HG03060 (cell line): ENCODE measurements around the gene EOMES.
A peak's percentile ranks its signal among the peaks of the same experiment; 100 is the strongest.

Experiments
- ATAC-seq: cut with Tn5 transposase; IDR thresholded peaks from one replicate; pipeline ENCODE4 v1.9.1; 2021; ENCODE audit warnings: low read depth, moderate number of reproducible peaks; ENCODE audit not compliant: unreplicated experiment

The EOMES gene

GRCh38 chr3:27684302-27684701, 37.8 kb downstream of the EOMES start:
- no peak for ATAC-seq

GRCh38 chr3:27681249-27681748, 40.8 kb downstream of the EOMES start:
- ATAC-seq, result no peak

- ATAC-seq, result no peak
These were observed 41.4 kb downstream of the EOMES start for GRCh38 chr3:27680517-27681246.

- no peak for ATAC-seq
These were observed 42.4 kb downstream of the EOMES start for GRCh38 chr3:27679691-27680090.

- no peak for ATAC-seq
These were observed 43.9 kb downstream of the EOMES start for GRCh38 chr3:27678234-27678633.

DNA sequence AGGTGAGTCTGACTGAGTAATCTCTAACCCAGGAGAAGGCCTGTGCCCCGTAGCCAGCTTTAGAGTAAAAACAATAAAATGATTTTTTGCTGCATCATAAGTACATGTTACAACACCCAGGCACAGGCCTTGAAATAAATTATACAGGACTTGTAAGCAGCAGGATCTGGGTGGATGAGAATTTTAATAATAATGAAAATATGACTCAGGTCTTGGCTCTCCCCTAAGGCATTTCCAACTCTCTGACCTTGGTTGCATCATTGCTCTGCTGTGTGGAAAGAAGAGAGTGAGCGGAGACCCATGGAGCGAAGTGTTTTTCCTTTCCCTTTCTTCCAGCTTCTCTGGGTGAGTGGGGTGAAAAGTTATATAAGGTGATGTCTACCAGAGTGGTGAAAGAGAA, 44.6 kb downstream of the EOMES start:
- ATAC-seq, result no peak

- ATAC-seq, result no peak
These were observed 46.8 kb downstream of the EOMES start for GRCh38 chr3:27675287-27675686.

GRCh38 chr3:27673701-27674100, 48.4 kb downstream of the EOMES start:
- ATAC-seq, result no peak

DNA sequence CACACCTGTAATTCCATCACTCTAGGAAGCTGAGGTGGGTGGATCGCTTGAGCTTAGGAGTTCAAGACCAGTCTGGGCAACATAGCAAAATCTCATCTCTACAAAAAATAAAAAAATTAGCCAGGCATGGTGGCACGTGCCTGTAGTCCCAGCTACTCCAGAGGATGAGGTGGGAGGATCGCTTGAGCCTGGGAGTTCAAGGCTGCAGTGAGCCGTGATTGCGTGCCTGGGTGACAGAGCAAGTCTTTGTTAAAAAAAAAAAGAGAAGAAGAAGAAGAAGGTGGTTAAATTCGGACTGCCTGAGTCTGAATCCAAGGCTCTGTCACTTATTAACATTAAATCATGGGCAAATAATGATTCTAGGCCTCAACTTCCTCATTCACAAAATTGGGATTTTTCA, 51.0 kb downstream of the EOMES start:
- no peak for ATAC-seq

DNA sequence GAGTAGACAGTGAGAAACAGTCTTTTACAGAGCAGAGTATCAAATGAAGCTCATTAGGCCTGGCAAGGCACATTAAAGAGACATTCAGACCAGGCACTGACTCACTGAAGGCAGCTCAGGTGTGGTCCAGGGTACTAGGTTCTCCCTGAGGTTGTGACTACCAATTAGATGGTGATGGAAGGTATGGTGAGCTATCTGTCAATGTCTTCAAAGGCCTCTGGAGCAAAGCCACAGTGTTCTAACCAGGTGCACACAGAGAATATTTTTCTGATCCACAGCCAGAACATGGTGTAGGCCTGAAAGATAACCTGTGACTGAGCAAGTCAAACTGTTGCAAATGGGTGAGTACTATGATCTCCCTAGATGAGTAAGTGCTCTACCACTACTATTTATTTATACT, 51.5 kb downstream of the EOMES start:
- ATAC-seq, result no peak

- peak; percentile 60 for ATAC-seq
These were observed 52.5 kb downstream of the EOMES start for GRCh38 chr3:27669591-27669990.

DNA sequence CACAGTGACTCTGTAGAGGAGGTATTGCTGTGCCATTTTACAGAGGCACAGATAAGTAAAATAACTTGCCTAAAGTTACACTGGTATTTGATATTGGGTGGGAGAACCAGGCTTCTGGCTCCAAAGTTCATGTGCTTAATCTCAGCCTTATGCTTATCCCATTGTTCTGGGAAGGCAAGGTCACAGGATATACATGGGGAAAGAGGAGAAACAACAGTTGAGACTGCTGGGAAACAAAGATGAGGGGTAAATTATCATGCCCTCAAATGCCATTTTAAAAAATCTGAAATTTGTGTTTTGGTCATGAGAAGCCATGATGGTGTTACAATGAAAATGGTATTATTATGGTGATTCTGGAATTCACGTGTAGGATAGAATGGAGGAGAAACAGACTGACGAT, 54.4 kb downstream of the EOMES start:
- ATAC-seq, result no peak

- ATAC-seq, result no peak
These were observed 55.4 kb downstream of the EOMES start for GRCh38 chr3:27666708-27667107.

DNA sequence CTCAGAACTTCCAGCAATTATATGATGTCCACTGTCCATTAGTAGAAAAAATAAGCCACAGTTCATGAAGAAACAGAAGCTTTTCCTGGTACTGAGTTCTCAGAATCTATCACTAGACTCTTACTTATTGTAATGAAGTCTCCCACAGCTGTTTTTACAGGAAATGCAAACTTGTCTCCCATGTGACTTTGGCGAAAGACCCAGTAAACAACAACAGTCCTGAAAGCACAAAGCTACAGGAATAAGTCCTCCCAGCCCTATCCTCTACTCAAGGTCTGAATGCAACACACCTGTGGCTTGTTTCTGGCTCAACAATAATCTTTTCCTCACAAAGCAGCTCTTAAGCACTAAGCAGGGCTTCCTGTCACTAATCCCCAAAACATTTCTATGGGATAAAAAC, 55.9 kb downstream of the EOMES start:
- ATAC-seq, result no peak
